ENCODE results near the gene DSCAML1.
A peak's percentile ranks its signal among the peaks of the same experiment; 100 is the strongest.

Gene DSCAML1

GRCh38 chr11:117796872-117797529 is at the start of gene DSCAML1:
TSS of gene DSCAML1 (minus strand) at chr11:117797216. CDS start at chr11:117797079, 137 bp downstream.
- peak; percentile 74 for DNase-seq (ENCODE audit: low spot score)

GRCh38 chr11:117843666-117844484 is 46.9 kb upstream of the DSCAML1 start:
- DNase-seq (ENCODE audit: low spot score): peak; percentile 83

GRCh38 chr11:117842131-117842941 is 45.3 kb upstream of the DSCAML1 start:
- DNase-seq (ENCODE audit: low spot score): no peak

- DNase-seq (ENCODE audit: low spot score): no peak
These were observed 44.6 kb upstream of the DSCAML1 start for GRCh38 chr11:117841551-117842031.

- no peak for DNase-seq (ENCODE audit: low spot score)
These were observed 44.0 kb upstream of the DSCAML1 start for GRCh38 chr11:117840881-117841550.

- DNase-seq (ENCODE audit: low spot score): no peak
These were observed 43.2 kb upstream of the DSCAML1 start for GRCh38 chr11:117839936-117840813.

GRCh38 chr11:117839380-117839881 is 42.4 kb upstream of the DSCAML1 start:
- DNase-seq (ENCODE audit: low spot score): no peak

GRCh38 chr11:117838901-117839300 is 41.9 kb upstream of the DSCAML1 start:
- no peak for DNase-seq (ENCODE audit: low spot score)

- DNase-seq (ENCODE audit: low spot score): no peak
These were observed 40.8 kb upstream of the DSCAML1 start for GRCh38 chr11:117837791-117838190.

GRCh38 chr11:117837070-117837776 is 40.2 kb upstream of the DSCAML1 start:
- no peak for DNase-seq (ENCODE audit: low spot score)

- DNase-seq (ENCODE audit: low spot score): no peak
These were observed 39.3 kb upstream of the DSCAML1 start for GRCh38 chr11:117836077-117836960.

GRCh38 chr11:117835576-117835975 is 38.6 kb upstream of the DSCAML1 start:
- no peak for DNase-seq (ENCODE audit: low spot score)

- DNase-seq (ENCODE audit: low spot score): no peak
These were observed 37.9 kb upstream of the DSCAML1 start for GRCh38 chr11:117834838-117835443.

GRCh38 chr11:117834068-117834810 is 37.2 kb upstream of the DSCAML1 start:
- DNase-seq (ENCODE audit: low spot score): no peak

- DNase-seq (ENCODE audit: low spot score): no peak
These were observed 36.4 kb upstream of the DSCAML1 start for GRCh38 chr11:117833401-117833891.

- no peak for DNase-seq (ENCODE audit: low spot score)
These were observed 35.5 kb upstream of the DSCAML1 start for GRCh38 chr11:117832511-117832910.

GRCh38 chr11:117831661-117832415 is 34.8 kb upstream of the DSCAML1 start:
- no peak for DNase-seq (ENCODE audit: low spot score)

Measured in Ammon's horn (tissue), 1 donor.